ENCODE results near the gene MEIS1.

MEIS1 gene

GRCh38 chr2:66432801-66433694 lies 1.9 kb upstream of the MEIS1 start (continued):
- TF ChIP-seq ZNF488 (tag by site-specific recombination; IDR thresholded peaks at IDR 0.05): no peak
- no peak for TF ChIP-seq ZNF530 (tag by site-specific recombination; IDR thresholded peaks at IDR 0.05; ENCODE audit: low read depth)
- TF ChIP-seq ZNF280C (tag by site-specific recombination; IDR thresholded peaks at IDR 0.05): no peak
- TF ChIP-seq SCRT1 (tag by site-specific recombination; IDR thresholded peaks at IDR 0.05; ENCODE audit: borderline replicate concordance): no peak
- no peak for TF ChIP-seq ZNF654 (tag by site-specific recombination; IDR thresholded peaks at IDR 0.05; ENCODE audit: low read depth)
- TF ChIP-seq PATZ1 (tag by site-specific recombination; IDR thresholded peaks at IDR 0.05): peak; percentile 45; the same call in 1 of the 2 replicates
- 0 out of 2 replicates have a peak, but pooled peaks have one; percentile 9 for TF ChIP-seq KLF16 (tag by site-specific recombination; IDR thresholded peaks at IDR 0.05)
- TF ChIP-seq ZNF610 (tag by site-specific recombination; IDR thresholded peaks at IDR 0.05; ENCODE audit: borderline replicate concordance): no peak
- peak; percentile 25; the same call in 1 of the 2 replicates for TF ChIP-seq ZNF223 (tag by site-specific recombination; IDR thresholded peaks at IDR 0.05)
- peak; percentile 82 for TF ChIP-seq SP2 (tag by site-specific recombination; IDR thresholded peaks at IDR 0.05)
- TF ChIP-seq ZNF48 (tag by site-specific recombination; IDR thresholded peaks at IDR 0.05): no peak
- TF ChIP-seq ZNF621 (tag by site-specific recombination; IDR thresholded peaks at IDR 0.05): no peak
- peak; percentile 73 for TF ChIP-seq ZNF335 (tag by site-specific recombination; conservative IDR thresholded peaks at IDR 0.05)
- no peak for TF ChIP-seq ZXDB (tag by site-specific recombination; IDR thresholded peaks at IDR 0.05)
- no peak for TF ChIP-seq ZNF626 (tag by site-specific recombination; IDR thresholded peaks at IDR 0.05)
- peak; percentile 67; the same call in 1 of the 2 replicates for TF ChIP-seq GFI1B (tag by site-specific recombination; IDR thresholded peaks at IDR 0.05)
- peak; percentile 32; the same call in 1 of the 2 replicates for TF ChIP-seq ZNF423 (tag by site-specific recombination; IDR thresholded peaks at IDR 0.05)
- no peak for TF ChIP-seq ZNF202 (tag by site-specific recombination; IDR thresholded peaks at IDR 0.05; ENCODE audit: borderline replicate concordance)
- TF ChIP-seq ZNF248 (tag by site-specific recombination; IDR thresholded peaks at IDR 0.05): no peak
- TF ChIP-seq ZNF140 (tag by site-specific recombination; IDR thresholded peaks at IDR 0.05): no peak
- TF ChIP-seq ZNF18 (tag by site-specific recombination; IDR thresholded peaks at IDR 0.05): no peak
- no peak for TF ChIP-seq ZNF791 (tag by site-specific recombination; IDR thresholded peaks at IDR 0.05)
- no peak for TF ChIP-seq ZNF146 (tag by site-specific recombination; IDR thresholded peaks at IDR 0.05)
- TF ChIP-seq ZNF391 (tag by site-specific recombination; IDR thresholded peaks at IDR 0.05; ENCODE audit: borderline replicate concordance, low read depth): no peak
- TF ChIP-seq MEIS1 (CRISPR knock-in tag; IDR thresholded peaks at IDR 0.05; ENCODE audit: borderline replicate concordance): no peak
- TF ChIP-seq ZNF174 (tag by site-specific recombination; IDR thresholded peaks at IDR 0.05): no peak
- TF ChIP-seq SP3 (tag by site-specific recombination; IDR thresholded peaks at IDR 0.05): peak; percentile 55
- TF ChIP-seq ZNF302 (tag by site-specific recombination; IDR thresholded peaks at IDR 0.05; ENCODE audit: low read depth): no peak
- TF ChIP-seq MYNN (tag by site-specific recombination; IDR thresholded peaks at IDR 0.05; ENCODE audit: borderline replicate concordance): no peak
- 0 out of 2 replicates have a peak, but pooled peaks have one; percentile 22 for TF ChIP-seq ZBTB48 (tag by site-specific recombination; IDR thresholded peaks at IDR 0.05)
- TF ChIP-seq GLIS1 (tag by site-specific recombination; IDR thresholded peaks at IDR 0.05): peak; percentile 62
- 0 out of 2 replicates have a peak, but pooled peaks have one; percentile 7 for TF ChIP-seq IKZF3 (tag by site-specific recombination; IDR thresholded peaks at IDR 0.05)
- TF ChIP-seq ZNF239 (tag by site-specific recombination; IDR thresholded peaks at IDR 0.05): no peak
- TF ChIP-seq GLIS2 (tag by site-specific recombination; IDR thresholded peaks at IDR 0.05): peak; percentile 72
- no peak for TF ChIP-seq ZNF521 (tag by site-specific recombination; IDR thresholded peaks at IDR 0.05)

Data from HEK293 (cell line).